ENCODE measurements around the gene MXD3.

Gene MXD3

GRCh38 chr5:177304392-177305119 lies 7.1 kb downstream of the MXD3 start:
- H3K36me3 ChIP-seq (ENCODE audit: insufficient read depth) = no peaks in the 10 kb centered on the region
- TF ChIP-seq CTCF (conservative IDR thresholded peaks at IDR 0.05; ENCODE audit: low read depth, low read length) = no peak
- H3K79me2 ChIP-seq (ENCODE audit: insufficient read depth, low read depth) = peaks cover 24% of the 10 kb centered on the region
- H3K27ac ChIP-seq = peak overlapping the region; percentile 55; the same call in 1 of the 2 replicates
- H3K4me3 ChIP-seq (IDR thresholded peaks at IDR 0.05; ENCODE audit: insufficient read depth, low read depth, low read length) = no peak overlapping the region
- peak overlapping the region; percentile 55; the same call in 1 of the 2 replicates for H3K9ac ChIP-seq
- no peaks in the 10 kb centered on the region for H3K27me3 ChIP-seq (ENCODE audit: insufficient read depth, low read depth)
- peaks cover 46% of the 10 kb centered on the region for H3K4me1 ChIP-seq (ENCODE audit: low read depth, poor library complexity, severe bottlenecking)
- no peak overlapping the region for H2AFZ ChIP-seq (ENCODE audit: low read depth)
- no peaks in the 10 kb centered on the region for H4K20me1 ChIP-seq (ENCODE audit: insufficient read depth)
- peak overlapping the region; percentile 89 for H3K4me2 ChIP-seq

- Histone ChIP-seq H3K27ac (peak overlapping the region; percentile 55), H3K4me1 (ENCODE audit: low read depth, poor library complexity, severe bottlenecking) (peaks cover 46% of the 10 kb centered on the region), H3K36me3 (ENCODE audit: insufficient read depth) (no peaks in the 10 kb centered on the region), H4K20me1 (ENCODE audit: insufficient read depth) (no peaks in the 10 kb centered on the region), H3K4me2 (peak overlapping the region; percentile 89; the same call in 1 of the 2 replicates), H2AFZ (ENCODE audit: low read depth) (peak overlapping the region; percentile 69; the same call in 1 of the 2 replicates), H3K9ac (peak overlapping the region; percentile 55; the same call in 1 of the 2 replicates), H3K27me3 (ENCODE audit: insufficient read depth, low read depth) (no peaks in the 10 kb centered on the region), H3K4me3 (IDR thresholded peaks at IDR 0.05; ENCODE audit: insufficient read depth, low read depth, low read length) (no peak overlapping the region), H3K79me2 (ENCODE audit: insufficient read depth, low read depth) (peaks cover 24% of the 10 kb centered on the region)
- TF ChIP-seq CTCF (conservative IDR thresholded peaks at IDR 0.05; ENCODE audit: low read depth, low read length) = no peak
These were observed 7.7 kb downstream of the MXD3 start for GRCh38 chr5:177303925-177304391.

GRCh38 chr5:177303121-177303924 lies 8.4 kb downstream of the MXD3 start, which contains the start of the genes PRELID1 and RAB24:
Gene PRELID1, plus strand, starts transcription at chr5:177303799. Its CDS starts 187 bp downstream, at chr5:177303986.
Gene RAB24, minus strand, starts transcription at chr5:177303719. Its CDS starts 431 bp downstream, at chr5:177303288.
- H4K20me1 ChIP-seq (ENCODE audit: insufficient read depth) = no peaks in the 10 kb centered on the region
- no peak for TF ChIP-seq CTCF (conservative IDR thresholded peaks at IDR 0.05; ENCODE audit: low read depth, low read length)
- peak within 1 kb of the TSS; percentile 69 for H2AFZ ChIP-seq (ENCODE audit: low read depth)
- H3K4me3 ChIP-seq (IDR thresholded peaks at IDR 0.05; ENCODE audit: insufficient read depth, low read depth, low read length) = no peak within 1 kb of the TSS
- peak within 1 kb of the TSS; percentile 55 for H3K27ac ChIP-seq
- H3K27me3 ChIP-seq (ENCODE audit: insufficient read depth, low read depth) = no peaks in the 10 kb centered on the region
- no peaks in the 10 kb centered on the region for H3K36me3 ChIP-seq (ENCODE audit: insufficient read depth)
- peak within 1 kb of the TSS; percentile 89 for H3K4me2 ChIP-seq
- peaks cover 24% of the 10 kb centered on the region for H3K79me2 ChIP-seq (ENCODE audit: insufficient read depth, low read depth)
- H3K9ac ChIP-seq = peak within 1 kb of the TSS; percentile 55; the same call in 1 of the 2 replicates
- H3K4me1 ChIP-seq (ENCODE audit: low read depth, poor library complexity, severe bottlenecking) = peaks cover 46% of the 10 kb centered on the region

GRCh38 chr5:177302354-177303110 lies 9.2 kb downstream of the MXD3 start:
- no peaks in the 10 kb centered on the region for H4K20me1 ChIP-seq (ENCODE audit: insufficient read depth)
- H3K36me3 ChIP-seq (ENCODE audit: insufficient read depth) = no peaks in the 10 kb centered on the region
- H2AFZ ChIP-seq (ENCODE audit: low read depth) = no peak overlapping the region
- H3K27me3 ChIP-seq (ENCODE audit: insufficient read depth, low read depth) = no peaks in the 10 kb centered on the region
- no peak for TF ChIP-seq CTCF (conservative IDR thresholded peaks at IDR 0.05; ENCODE audit: low read depth, low read length)
- H3K4me2 ChIP-seq = peak overlapping the region; percentile 39
- peaks cover 24% of the 10 kb centered on the region for H3K79me2 ChIP-seq (ENCODE audit: insufficient read depth, low read depth)
- H3K4me1 ChIP-seq (ENCODE audit: low read depth, poor library complexity, severe bottlenecking) = peaks cover 46% of the 10 kb centered on the region
- H3K4me3 ChIP-seq (IDR thresholded peaks at IDR 0.05; ENCODE audit: insufficient read depth, low read depth, low read length) = no peak overlapping the region
- no peak overlapping the region; the same call in 1 of the 2 replicates for H3K9ac ChIP-seq
- no peak overlapping the region for H3K27ac ChIP-seq

All from KMS-11 (cell line).